Measurements from ENCODE around the gene HLF.

Gene HLF

DNA sequence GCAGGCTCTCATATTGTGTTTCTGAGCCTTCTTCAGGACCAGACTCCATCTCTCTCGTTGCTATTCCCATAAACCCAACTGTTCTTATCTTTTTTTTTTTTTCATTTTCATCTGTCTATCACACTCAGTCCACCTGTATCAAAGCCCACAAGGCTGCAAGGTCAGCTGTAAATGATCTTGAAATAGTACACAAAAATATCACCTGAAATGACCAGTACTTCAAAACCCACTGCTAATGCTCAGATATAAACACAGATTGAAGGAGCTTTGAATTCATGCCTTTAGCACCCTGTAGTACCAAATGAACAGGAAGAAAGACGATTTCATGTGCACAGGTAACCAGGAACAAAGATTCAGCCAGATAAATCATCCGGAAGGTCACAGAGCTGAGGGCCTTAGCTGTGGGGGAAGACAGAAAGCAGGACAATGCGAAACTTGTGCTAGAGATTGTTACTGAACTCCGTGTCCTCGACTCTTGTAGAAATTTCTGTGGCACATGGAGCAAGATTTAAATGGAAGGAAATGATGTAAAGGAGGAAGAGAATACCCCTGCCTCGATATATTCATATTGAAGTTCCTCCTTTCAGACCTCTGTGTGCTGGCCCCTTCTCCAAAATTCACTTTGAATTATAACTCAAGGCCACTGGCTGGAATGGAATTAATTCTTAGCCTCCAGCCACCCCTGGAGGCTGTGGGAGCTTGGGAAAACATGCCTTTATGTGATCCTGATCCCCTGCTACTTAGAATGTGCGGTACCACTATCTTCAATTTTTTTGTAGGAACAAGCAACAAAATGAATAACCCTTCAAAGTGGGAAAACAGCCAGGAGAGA lies 4.1 kb downstream of the HLF start:
- Mint-ChIP-seq H3K36me3 (ENCODE audit: low read depth) (no peaks in the 10 kb centered on the region), H3K27me3 (ENCODE audit: low read depth) (peaks cover 55% of the 10 kb centered on the region), H3K9me3 (no peaks in the 10 kb centered on the region)

DNA sequence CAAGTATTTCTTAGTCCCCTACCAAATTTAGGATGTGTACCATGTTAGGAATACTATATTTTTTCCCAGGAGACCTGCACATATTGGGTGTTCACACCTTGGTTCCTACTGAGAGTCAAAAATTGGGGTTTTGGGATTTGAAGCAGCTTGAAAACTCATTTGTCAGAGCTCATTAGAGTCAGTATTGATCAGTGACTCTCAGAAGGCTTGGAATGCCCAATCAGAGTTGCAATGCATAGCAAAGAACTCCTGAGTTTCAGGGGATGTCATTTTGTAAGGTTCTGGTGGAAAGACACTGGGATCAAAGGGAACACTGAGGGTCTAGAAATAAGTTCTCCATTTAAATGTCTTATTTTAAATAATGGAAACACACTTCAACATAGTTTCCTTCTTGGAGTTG lies 5.1 kb downstream of the HLF start:
- peaks cover 45% of the 10 kb centered on the region for H3K27me3 Mint-ChIP-seq (ENCODE audit: low read depth)

More for the DNA sequence above, 4.1 kb downstream of the HLF start:
- no peak for TF ChIP-seq CTCF (IDR thresholded peaks at IDR 0.05; ENCODE audit: unreplicated experiment in 3 of 3)
- peak overlapping the region in 1 of 3 experiments; percentile 7 for H3K27ac Mint-ChIP-seq
- H3K4me3 Mint-ChIP-seq: peak overlapping the region in 1 of 3 experiments; percentile 12
- H3K4me1 Mint-ChIP-seq: peaks cover 35% of the 10 kb centered on the region

DNA sequence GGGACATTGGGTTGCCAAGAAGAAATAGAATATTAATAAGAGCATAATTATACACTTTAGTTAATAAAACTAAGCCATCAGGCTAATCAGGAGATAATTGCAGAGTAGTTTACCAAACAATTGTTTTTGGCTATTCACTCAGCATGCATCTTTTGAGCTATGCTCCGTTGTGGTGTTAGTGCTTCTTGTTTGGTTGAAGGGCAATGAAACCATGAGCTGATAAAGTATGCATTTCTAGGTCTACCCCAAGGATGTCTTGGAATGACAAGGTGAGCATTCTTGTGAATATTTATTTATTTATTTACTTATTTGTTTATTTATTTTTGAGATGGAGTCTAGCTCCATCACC lies 6.4 kb downstream of the HLF start:
- Mint-ChIP-seq H3K27ac (no peak overlapping the region), H3K9me3 (no peaks in the 10 kb centered on the region), H3K4me3 (no peak overlapping the region), H3K36me3 (ENCODE audit: low read depth) (no peaks in the 10 kb centered on the region), H3K4me1 (peaks cover 42% of the 10 kb centered on the region), H3K27me3 (ENCODE audit: low read depth) (peaks cover 32% of the 10 kb centered on the region)
- no peak for TF ChIP-seq CTCF (IDR thresholded peaks at IDR 0.05; ENCODE audit: unreplicated experiment in 3 of 3)

More for the DNA sequence above, 5.1 kb downstream of the HLF start:
- peaks cover 37% of the 10 kb centered on the region for H3K4me1 Mint-ChIP-seq
- no peak overlapping the region for H3K27ac Mint-ChIP-seq
- H3K36me3 Mint-ChIP-seq (ENCODE audit: low read depth): no peaks in the 10 kb centered on the region
- H3K4me3 Mint-ChIP-seq: no peak overlapping the region
- TF ChIP-seq CTCF (IDR thresholded peaks at IDR 0.05; ENCODE audit: unreplicated experiment in 3 of 3): no peak
- H3K9me3 Mint-ChIP-seq: no peaks in the 10 kb centered on the region

GRCh38 chr17:55271958-55272710 lies 7.4 kb downstream of the HLF start:
- Mint-ChIP-seq H3K27me3 (ENCODE audit: low read depth) (peaks cover 25% of the 10 kb centered on the region), H3K36me3 (ENCODE audit: low read depth) (no peaks in the 10 kb centered on the region), H3K4me3 (no peak overlapping the region), H3K27ac (peak overlapping the region in 2 of 3 experiments; percentile 16 to 96), H3K9me3 (no peaks in the 10 kb centered on the region), H3K4me1 (peaks cover 45% of the 10 kb centered on the region)
- TF ChIP-seq CTCF (IDR thresholded peaks at IDR 0.05; ENCODE audit: unreplicated experiment in 3 of 3): no peak

GRCh38 chr17:55272711-55273578 lies 8.2 kb downstream of the HLF start:
- Mint-ChIP-seq H3K4me3 (no peak overlapping the region), H3K9me3 (no peaks in the 10 kb centered on the region), H3K27me3 (ENCODE audit: low read depth) (peaks cover 23% of the 10 kb centered on the region), H3K27ac (peak overlapping the region in 2 of 3 experiments; percentile 88 to 96), H3K36me3 (ENCODE audit: low read depth) (no peaks in the 10 kb centered on the region), H3K4me1 (peaks cover 48% of the 10 kb centered on the region)
- TF ChIP-seq CTCF (IDR thresholded peaks at IDR 0.05; ENCODE audit: unreplicated experiment in 3 of 3): no peak

Measured in nephron (organoid).